Measurements from ENCODE around the gene C9orf50. TPM values are rescaled to one million over a fixed set of nuclear protein-coding genes. Genes with fewer than 3 reads are reported as not detected.
A peak's percentile ranks its signal among the peaks of the same experiment; 100 is the strongest.

C9orf50 gene
- total RNA-seq, 3 donors from 2014 or later: 0.48 TPM; not detected in 2

DNA sequence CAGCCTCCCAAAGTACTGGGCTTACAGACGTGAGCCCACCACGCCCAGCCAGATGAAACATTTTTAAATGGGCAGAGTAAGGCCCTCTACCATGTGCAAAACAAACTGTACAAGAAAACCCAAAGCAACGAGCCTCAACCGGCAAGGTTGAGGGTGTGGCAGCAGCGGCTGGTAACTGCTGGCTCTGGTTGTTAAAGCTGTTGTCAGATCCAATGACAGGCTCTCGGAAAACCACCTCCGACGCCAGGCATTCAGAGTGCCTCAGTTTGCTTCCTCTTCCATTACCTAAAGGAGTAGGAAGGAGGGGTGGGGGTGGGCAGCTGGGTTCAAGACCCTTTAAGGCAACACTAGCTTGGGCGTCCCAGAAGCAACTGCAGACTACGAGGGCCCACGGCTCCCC is 23.5 kb upstream of the C9orf50 start:
- DNase-seq (ENCODE audit: low spot score in 2 of 2): no peak
- Histone ChIP-seq H3K9me3 (no peaks in the 10 kb centered on the region), H3K36me3 (no peaks in the 10 kb centered on the region), H3K27me3 (no peaks in the 10 kb centered on the region), H3K4me3 (no peak overlapping the region), H3K4me1 (peaks cover 3 to 16% of the 10 kb centered on the region in 2 donors), H3K27ac (no peak overlapping the region)
- intact Hi-C loops (cut with DNase I; ENCODE audit: low total_unique reads): loop anchor here (10.0 kb wide), 1 partner anchor 140 kb away; no protein-coding TSS in a partner anchor
- TF ChIP-seq, protein P1, sequence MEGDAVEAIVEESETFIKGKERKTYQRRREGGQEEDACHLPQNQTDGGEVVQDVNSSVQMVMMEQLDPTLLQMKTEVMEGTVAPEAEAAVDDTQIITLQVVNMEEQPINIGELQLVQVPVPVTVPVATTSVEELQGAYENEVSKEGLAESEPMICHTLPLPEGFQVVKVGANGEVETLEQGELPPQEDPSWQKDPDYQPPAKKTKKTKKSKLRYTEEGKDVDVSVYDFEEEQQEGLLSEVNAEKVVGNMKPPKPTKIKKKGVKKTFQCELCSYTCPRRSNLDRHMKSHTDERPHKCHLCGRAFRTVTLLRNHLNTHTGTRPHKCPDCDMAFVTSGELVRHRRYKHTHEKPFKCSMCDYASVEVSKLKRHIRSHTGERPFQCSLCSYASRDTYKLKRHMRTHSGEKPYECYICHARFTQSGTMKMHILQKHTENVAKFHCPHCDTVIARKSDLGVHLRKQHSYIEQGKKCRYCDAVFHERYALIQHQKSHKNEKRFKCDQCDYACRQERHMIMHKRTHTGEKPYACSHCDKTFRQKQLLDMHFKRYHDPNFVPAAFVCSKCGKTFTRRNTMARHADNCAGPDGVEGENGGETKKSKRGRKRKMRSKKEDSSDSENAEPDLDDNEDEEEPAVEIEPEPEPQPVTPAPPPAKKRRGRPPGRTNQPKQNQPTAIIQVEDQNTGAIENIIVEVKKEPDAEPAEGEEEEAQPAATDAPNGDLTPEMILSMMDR (IDR thresholded peaks at IDR 0.05): no peak
- TF ChIP-seq POLR2AphosphoS5 (IDR thresholded peaks at IDR 0.05) (no peak), POLR2A (IDR thresholded peaks at IDR 0.05) (no peak)

DNA sequence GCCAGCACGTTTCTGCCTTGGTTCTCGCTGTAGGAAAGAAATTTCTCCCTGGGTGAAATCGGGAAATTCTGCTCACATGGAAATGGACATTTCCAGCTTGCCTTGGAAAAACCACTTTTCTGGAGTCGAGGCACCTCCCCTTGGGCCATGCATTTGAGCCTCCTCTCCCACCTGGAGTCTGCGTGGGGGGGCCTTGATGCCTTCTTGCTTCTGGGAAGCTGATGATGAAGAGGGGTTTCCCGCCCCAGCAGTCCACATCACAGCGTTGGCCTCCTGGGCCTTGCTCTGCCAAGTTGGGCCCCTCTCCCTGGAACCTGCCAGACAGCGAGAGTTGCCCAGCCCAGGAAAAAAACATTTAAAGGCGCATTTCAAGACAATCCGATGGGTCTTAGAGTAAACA is 22.8 kb upstream of the C9orf50 start:
- Histone ChIP-seq H3K27ac (no peak overlapping the region), H3K4me1 (peaks cover 3 to 16% of the 10 kb centered on the region in 2 donors), H3K27me3 (no peaks in the 10 kb centered on the region), H3K36me3 (no peaks in the 10 kb centered on the region), H3K9me3 (no peaks in the 10 kb centered on the region), H3K4me3 (no peak overlapping the region)
- no peak for DNase-seq (ENCODE audit: low spot score in 2 of 2)
- TF ChIP-seq POLR2AphosphoS5 (IDR thresholded peaks at IDR 0.05): no peak
- TF ChIP-seq, protein P1 (IDR thresholded peaks at IDR 0.05): no peak
- no peak for TF ChIP-seq POLR2A (IDR thresholded peaks at IDR 0.05)
- intact Hi-C loops (cut with DNase I; ENCODE audit: low total_unique reads): loop anchor here (10.0 kb wide), 1 partner anchor 141 kb away; no protein-coding TSS in a partner anchor

DNA sequence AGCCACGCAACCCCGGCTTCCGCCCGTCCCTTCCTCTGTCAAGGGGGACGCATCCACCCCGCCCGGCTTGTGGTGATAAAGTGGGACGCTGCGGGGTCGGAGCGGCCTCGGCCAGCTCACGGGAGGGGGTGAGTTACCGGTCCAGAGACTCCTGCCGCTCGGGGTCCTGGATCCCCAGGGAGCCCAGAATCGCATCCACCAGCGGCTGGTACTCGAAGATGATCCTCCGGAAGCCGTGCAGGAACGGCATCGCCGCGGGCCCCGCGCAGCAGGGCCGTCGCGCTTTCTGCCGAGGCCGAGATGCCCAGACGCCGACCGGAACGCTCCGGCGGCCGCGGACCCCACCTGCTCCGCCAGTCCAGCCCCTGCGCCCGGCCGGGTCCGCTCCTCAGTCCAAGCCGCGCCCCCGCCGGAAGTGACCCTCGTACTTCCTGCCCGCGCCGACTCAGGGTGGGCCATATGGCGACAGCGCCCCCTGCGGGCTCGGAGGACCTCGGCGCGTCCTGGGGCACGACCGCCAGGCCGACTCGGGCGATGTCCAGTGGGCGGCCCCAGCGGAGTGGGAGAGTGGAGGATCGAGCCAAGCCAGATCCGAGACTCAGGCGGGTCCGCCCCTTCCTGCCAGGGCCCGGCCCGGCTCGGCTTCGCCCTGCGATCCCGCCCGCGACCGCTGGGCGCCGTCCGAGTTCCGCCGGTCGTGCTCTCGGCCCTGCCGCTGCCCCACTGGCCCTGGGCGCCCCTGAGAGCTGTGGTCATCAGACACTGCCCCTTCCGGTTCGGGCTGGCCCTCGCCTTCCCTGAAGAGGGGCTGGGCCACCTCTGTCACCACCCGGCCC is 21.1 kb upstream of the C9orf50 start, which contains the start of gene ASB6:
Gene ASB6 (minus strand): TSS at position 402 of the 836 bp plus-strand sequence. CDS start 152 bp downstream, at position 250.
- peak; percentile 94 to 98 for DNase-seq (ENCODE audit: low spot score in 2 of 2)
- intact Hi-C loops (cut with DNase I; ENCODE audit: low total_unique reads): loop anchor here (10.0 kb wide), 1 partner anchor 143 kb away; no protein-coding TSS in a partner anchor

DNA sequence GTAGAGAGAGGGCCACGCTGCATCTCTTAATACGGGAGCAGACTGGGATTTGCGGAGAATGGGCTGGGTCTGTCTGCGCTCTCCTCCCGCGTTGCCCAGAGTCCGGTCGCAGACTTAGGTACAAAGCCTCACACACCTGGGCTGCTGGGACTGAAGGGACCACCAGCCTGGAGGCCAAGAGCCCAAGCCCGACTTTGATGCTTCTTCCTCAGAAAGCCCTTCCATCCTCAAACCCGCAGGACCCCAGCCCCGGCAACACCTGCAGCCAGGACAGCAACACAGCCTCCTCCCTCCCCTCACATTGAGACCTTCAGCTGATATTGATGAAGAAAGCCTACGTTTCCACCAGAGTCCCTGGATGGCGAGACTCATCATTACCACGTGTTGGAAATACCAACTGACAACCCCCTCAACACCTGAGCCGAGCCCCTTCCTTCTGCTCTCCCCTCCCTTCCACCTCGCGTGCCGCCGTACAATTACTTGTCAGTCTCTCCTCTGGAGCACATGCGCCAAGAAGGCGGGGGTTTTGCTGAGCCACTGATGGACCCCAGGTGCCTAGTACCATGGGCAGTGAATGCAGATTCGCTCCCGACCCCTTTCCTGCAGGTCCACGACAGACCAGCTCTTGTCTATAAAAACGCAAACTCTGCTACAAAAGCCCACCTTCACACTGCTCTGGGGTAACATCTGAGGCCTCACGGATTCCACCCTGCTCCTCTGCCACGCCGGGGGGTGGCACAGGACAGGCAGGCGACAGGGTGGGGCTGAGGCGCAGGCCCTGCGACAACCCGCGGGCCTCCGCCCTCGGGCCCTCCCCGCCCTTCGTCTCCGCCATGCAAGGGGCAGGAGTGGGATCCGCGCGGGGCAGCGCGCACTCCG is 20.2 kb upstream of the C9orf50 start:
- H3K9me3 ChIP-seq: no peaks in the 10 kb centered on the region
- no peak for TF ChIP-seq POLR2A (IDR thresholded peaks at IDR 0.05)
- TF ChIP-seq POLR2AphosphoS5 (IDR thresholded peaks at IDR 0.05): no peak
- TF ChIP-seq, protein P1 (IDR thresholded peaks at IDR 0.05): no peak
- H3K4me3 ChIP-seq: peak overlapping the region; percentile 90 to 94 (median 92)
- H3K27ac ChIP-seq: peak overlapping the region; percentile 86 to 92
- intact Hi-C loops (cut with DNase I; ENCODE audit: low total_unique reads): loop anchor here (10.0 kb wide), 1 partner anchor 144 kb away; no protein-coding TSS in a partner anchor
- H3K36me3 ChIP-seq: no peaks in the 10 kb centered on the region
- no peaks in the 10 kb centered on the region for H3K27me3 ChIP-seq
- no peak for DNase-seq (ENCODE audit: low spot score in 2 of 2)
- peaks cover 3 to 16% of the 10 kb centered on the region in 2 donors for H3K4me1 ChIP-seq

More for the DNA sequence above, 21.1 kb upstream of the C9orf50 start, which contains the start of gene ASB6:
- peak within 1 kb of the TSS; percentile 90 to 94 (median 92) for H3K4me3 ChIP-seq
- peak within 1 kb of the TSS; percentile 86 to 92 for H3K27ac ChIP-seq
- H3K4me1 ChIP-seq: peaks cover 3 to 16% of the 10 kb centered on the region in 2 donors
- H3K9me3 ChIP-seq: no peaks in the 10 kb centered on the region
- no peaks in the 10 kb centered on the region for H3K27me3 ChIP-seq
- TF ChIP-seq, protein P1 (IDR thresholded peaks at IDR 0.05): peak; percentile 99 to 100 (median 100)
- peak; percentile 29 for TF ChIP-seq POLR2A (IDR thresholded peaks at IDR 0.05)
- TF ChIP-seq POLR2AphosphoS5 (IDR thresholded peaks at IDR 0.05): peak; percentile 92 to 95 (median 94)
- no peaks in the 10 kb centered on the region for H3K36me3 ChIP-seq

Measured in breast epithelium (tissue), 4 donors.